ENCODE results near the gene LNX2.

DNA sequence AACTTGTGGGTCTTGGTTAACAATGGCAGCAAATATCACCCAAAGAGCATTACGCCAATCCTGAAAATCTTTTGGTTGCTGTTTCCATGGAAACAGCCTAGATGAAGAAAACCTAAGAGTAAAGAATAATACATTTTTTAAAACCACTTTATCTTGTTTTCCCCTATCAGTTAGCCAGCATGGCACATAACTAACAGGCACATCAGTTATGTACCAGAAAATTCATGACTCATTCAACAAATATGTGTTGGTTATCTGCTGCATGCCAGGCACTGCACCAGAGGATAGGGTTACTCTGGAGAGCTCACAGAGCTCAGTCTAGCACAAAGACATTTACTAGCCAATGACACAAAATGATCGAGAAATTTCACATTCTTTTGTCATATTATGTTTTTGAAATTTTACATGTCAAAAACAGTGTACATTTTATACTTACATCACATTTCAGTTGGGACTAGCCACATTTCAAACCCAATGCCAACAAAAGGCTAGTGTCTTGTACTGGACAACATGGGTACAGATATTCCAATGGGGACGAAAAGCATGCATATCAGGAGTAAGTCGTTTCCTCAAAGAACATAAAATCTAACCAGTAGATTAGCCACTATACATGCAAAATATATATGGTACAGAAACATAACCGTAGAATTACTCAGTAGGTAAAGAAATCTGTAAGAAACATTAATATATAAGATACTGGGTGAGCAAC, 20.3 kb downstream of the LNX2 start:
- no peak for TF ChIP-seq SIN3A (IDR thresholded peaks at IDR 0.05; ENCODE audit: borderline replicate concordance, insufficient read depth, low read length)
- no peak for TF ChIP-seq REST (IDR thresholded peaks at IDR 0.05; ENCODE audit: insufficient read depth in 1 of 2, low read depth in 2 of 2, low read length in 2 of 2)
- TF ChIP-seq TAF1 (IDR thresholded peaks at IDR 0.05; ENCODE audit: borderline replicate concordance, insufficient read depth, low read length): no peak
- no peak for TF ChIP-seq POLR2AphosphoS5 (IDR thresholded peaks at IDR 0.05; ENCODE audit: low read depth, low read length)
